Hepatocyte (in vitro differentiated cells): ENCODE results near the gene UROC1. TPM values are rescaled to one million over a fixed set of nuclear protein-coding genes. Genes with fewer than 3 reads are reported as not detected.

Experiments
- DNase-seq: peaks from one replicate; pipeline ENCODE4 v3.0.0-alpha.2; 2016; ENCODE audit warnings: low spot score
- H2AFZ ChIP-seq: fragments of 200-600 bp; sonication (generic); 2 replicates; pipeline ENCODE4 v1.6.0; 2016; ENCODE audit warnings: antibody characterized with exemption, mild to moderate bottlenecking
- H3K27ac ChIP-seq: fragments of 200-600 bp; sonication (generic); 2 replicates; pipeline ENCODE4 v1.5.1; 2016; ENCODE audit warnings: mild to moderate bottlenecking
- H3K27me3 ChIP-seq: fragments of 200-600 bp; sonication (generic); 2 replicates; pipeline ENCODE4 v1.6.1; 2016
- H3K36me3 ChIP-seq: fragments of 200-600 bp; sonication (generic); replicated peaks from 2 replicates; pipeline ENCODE4 v1.5.1; 2016; ENCODE audit warnings: low read depth; ENCODE audit not compliant: insufficient read depth
- H3K4me1 ChIP-seq: fragments of 200-600 bp; sonication (generic); 2 replicates; pipeline ENCODE4 v1.5.1; 2016; ENCODE audit warnings: mild to moderate bottlenecking, moderate library complexity; ENCODE audit not compliant: insufficient read depth
- H3K4me2 ChIP-seq: fragments of 200-600 bp; sonication (generic); 2 replicates; pipeline ENCODE4 v1.6.0; 2016
- H3K4me3 ChIP-seq: fragments of 200-600 bp; sonication (generic); 2 replicates; pipeline ENCODE4 v1.5.1; 2016; ENCODE audit warnings: mild to moderate bottlenecking
- H3K79me2 ChIP-seq: fragments of 200-600 bp; sonication (generic); 2 replicates; pipeline ENCODE4 v1.6.0; 2017; ENCODE audit warnings: mild to moderate bottlenecking
- H3K9me2 ChIP-seq: fragments of 200-600 bp; sonication (generic); replicated peaks from 2 replicates; pipeline ENCODE4 v1.6.0; 2017; ENCODE audit warnings: mild to moderate bottlenecking; ENCODE audit not compliant: insufficient read depth
- H3K9me3 ChIP-seq: fragments of 200-600 bp; sonication (generic); 2 replicates; pipeline ENCODE4 v1.5.1; 2016; ENCODE audit warnings: low read depth, mild to moderate bottlenecking
- H4K20me1 ChIP-seq: fragments of 200-600 bp; sonication (generic); 2 replicates; pipeline ENCODE4 v1.6.0; 2016; ENCODE audit warnings: mild to moderate bottlenecking; ENCODE audit not compliant: insufficient read depth, poor library complexity, severe bottlenecking
- EZH2 ChIP-seq: fragments of 200-600 bp; sonication (generic); IDR thresholded peaks from 2 replicates; pipeline ENCODE4 v1.6.1; 2016; ENCODE audit warnings: antibody characterized with exemption, mild to moderate bottlenecking, borderline replicate concordance
- EZH2phosphoT487 ChIP-seq: fragments of 200-600 bp; sonication (generic); IDR thresholded peaks from one replicate; pipeline ENCODE4 v1.6.1; 2018; ENCODE audit warnings: antibody characterized with exemption, mild to moderate bottlenecking, low read depth, moderate library complexity; ENCODE audit not compliant: unreplicated experiment, severe bottlenecking
- WGBS: methylation state at CpG from one replicate; pipeline ENCODE4 v1.1.6; 2016; ENCODE audit warnings: low lambda C conversion rate; ENCODE audit errors: missing lambda C conversion rate; 5-methylcytosine and 5-hydroxymethylcytosine counted together
- polyA plus RNA-seq: library from polyadenylated mRNA; unstranded; fragments of >200 nt; fragmentation: Nextera tagmentation; extraction: Ambion mirVana; gene quantifications from 2 replicates; pipeline ENCODE4 v1.2.1, GENCODE V29; 2016
- total RNA-seq: library from RNA; depleted of rRNA; stranded (reverse); fragments of >200 nt; gene quantifications from 2 replicates; pipeline ENCODE4 v1.2.3, GENCODE V29; 2014
- TF ChIP-seq, protein P1 (sequence below): fragments of 200-600 bp; sonication (generic); IDR thresholded peaks from 2 replicates; pipeline ENCODE4 v1.5.1; 2016; ENCODE audit warnings: antibody characterized with exemption, mild to moderate bottlenecking; ENCODE audit not compliant: poor library complexity

The UROC1 gene
- total and polyA plus RNA-seq, 2 experiments from 2014 or later, result 2.3 to 4.2 TPM

DNA sequence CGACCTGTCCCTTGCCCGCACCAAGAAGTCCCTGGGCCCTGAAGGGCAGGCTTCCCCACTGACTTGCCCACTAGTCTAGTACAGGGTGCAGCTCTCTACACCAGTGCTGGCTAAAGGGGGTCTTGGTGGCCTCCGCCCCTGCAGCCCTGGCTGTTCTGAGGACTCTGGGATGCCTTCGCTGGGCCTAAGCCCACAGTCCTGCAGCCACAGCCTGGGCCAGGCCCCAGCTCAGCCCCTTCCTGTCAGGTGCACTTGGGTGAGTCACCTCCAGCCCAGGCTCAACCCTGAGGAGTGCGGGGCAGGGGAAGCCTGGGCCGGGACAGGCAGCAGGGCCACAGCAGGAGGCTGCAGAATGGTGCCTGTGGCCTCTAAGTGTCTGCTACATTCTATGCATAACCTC lies 40.2 kb upstream of the UROC1 start:
- 90% methylated on average over 6 of the region's 6 CpGs for WGBS

DNA sequence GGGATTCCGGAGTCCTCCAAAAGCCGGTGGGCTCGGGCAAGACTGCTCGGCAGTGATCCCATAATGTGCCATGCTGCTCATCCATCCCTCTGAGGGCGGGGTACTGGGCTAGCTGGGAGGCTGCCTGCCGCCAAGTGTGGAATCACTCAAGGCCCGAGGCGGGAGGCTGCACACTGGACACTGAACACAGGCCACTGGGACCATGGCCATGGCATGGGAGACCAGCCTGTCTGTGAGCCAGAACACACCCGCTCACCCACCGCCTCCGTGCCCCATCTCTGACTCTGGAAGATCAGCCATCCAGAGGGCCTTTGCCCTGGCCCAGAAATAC lies 39.8 kb upstream of the UROC1 start:
- DNase-seq, result no peak
- H2AFZ ChIP-seq, result no peak overlapping the region
- TF ChIP-seq EZH2 (no peak), EZH2phosphoT487 (no peak)
- TF ChIP-seq, protein P1, sequence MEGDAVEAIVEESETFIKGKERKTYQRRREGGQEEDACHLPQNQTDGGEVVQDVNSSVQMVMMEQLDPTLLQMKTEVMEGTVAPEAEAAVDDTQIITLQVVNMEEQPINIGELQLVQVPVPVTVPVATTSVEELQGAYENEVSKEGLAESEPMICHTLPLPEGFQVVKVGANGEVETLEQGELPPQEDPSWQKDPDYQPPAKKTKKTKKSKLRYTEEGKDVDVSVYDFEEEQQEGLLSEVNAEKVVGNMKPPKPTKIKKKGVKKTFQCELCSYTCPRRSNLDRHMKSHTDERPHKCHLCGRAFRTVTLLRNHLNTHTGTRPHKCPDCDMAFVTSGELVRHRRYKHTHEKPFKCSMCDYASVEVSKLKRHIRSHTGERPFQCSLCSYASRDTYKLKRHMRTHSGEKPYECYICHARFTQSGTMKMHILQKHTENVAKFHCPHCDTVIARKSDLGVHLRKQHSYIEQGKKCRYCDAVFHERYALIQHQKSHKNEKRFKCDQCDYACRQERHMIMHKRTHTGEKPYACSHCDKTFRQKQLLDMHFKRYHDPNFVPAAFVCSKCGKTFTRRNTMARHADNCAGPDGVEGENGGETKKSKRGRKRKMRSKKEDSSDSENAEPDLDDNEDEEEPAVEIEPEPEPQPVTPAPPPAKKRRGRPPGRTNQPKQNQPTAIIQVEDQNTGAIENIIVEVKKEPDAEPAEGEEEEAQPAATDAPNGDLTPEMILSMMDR, result no peak
- WGBS, result 98% methylated on average over 10 of the region's 11 CpGs
- H3K4me1 ChIP-seq, result no peaks in the 10 kb centered on the region
- H3K4me3 ChIP-seq, result no peak overlapping the region
- H3K9me2 ChIP-seq, result no peaks in the 10 kb centered on the region
- no peak overlapping the region for H3K27ac ChIP-seq
- no peaks in the 10 kb centered on the region for H3K9me3 ChIP-seq
- no peaks in the 10 kb centered on the region for H3K27me3 ChIP-seq
- no peaks in the 10 kb centered on the region for H3K79me2 ChIP-seq
- H3K36me3 ChIP-seq, result no peaks in the 10 kb centered on the region
- H3K4me2 ChIP-seq, result no peak overlapping the region
- no peaks in the 10 kb centered on the region for H4K20me1 ChIP-seq

More for the DNA sequence above, 40.2 kb upstream of the UROC1 start:
- Histone ChIP-seq H3K9me3 (no peaks in the 10 kb centered on the region), H3K4me2 (no peak overlapping the region), H3K4me1 (no peaks in the 10 kb centered on the region), H4K20me1 (no peaks in the 10 kb centered on the region), H3K4me3 (no peak overlapping the region), H3K36me3 (no peaks in the 10 kb centered on the region), H3K9me2 (no peaks in the 10 kb centered on the region), H3K79me2 (no peaks in the 10 kb centered on the region), H3K27me3 (no peaks in the 10 kb centered on the region), H2AFZ (no peak overlapping the region), H3K27ac (no peak overlapping the region)
- TF ChIP-seq EZH2 (no peak), EZH2phosphoT487 (no peak)
- TF ChIP-seq, protein P1, result no peak
- DNase-seq, result no peak

DNA sequence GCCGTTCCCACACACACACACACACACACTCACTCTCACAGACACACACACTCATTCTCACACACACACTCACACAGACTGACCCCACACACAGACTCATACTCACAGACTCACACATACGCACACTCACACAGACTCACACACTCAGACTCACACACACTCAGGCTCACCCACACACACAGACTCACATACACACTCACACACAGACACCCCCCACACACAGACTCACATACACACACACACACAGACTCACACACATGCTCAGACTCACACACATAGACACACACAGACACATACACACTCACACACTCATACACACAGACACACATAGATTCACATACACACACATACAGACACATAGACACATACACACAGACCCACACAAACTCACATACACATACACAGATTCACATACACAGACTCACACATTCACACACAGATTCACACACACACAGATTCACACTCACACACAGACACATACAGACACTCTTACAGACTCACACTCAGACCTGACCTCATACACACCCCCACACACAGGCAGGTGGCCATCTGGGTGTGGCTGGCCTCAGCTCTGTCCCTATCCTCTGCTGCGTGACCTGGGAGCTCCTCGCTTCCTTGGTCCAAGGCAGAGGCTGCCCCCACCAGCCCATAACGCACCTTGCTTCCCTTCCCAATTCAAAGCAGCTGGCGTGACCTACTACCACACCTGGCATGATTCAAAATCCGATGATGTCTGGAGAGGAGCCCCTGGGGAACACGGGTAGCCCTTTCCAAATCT lies 39.3 kb upstream of the UROC1 start:
- no peak overlapping the region for H3K4me2 ChIP-seq
- no peak for TF ChIP-seq EZH2
- TF ChIP-seq, protein P1, result no peak
- no peak for TF ChIP-seq EZH2phosphoT487
- no peaks in the 10 kb centered on the region for H3K9me3 ChIP-seq
- H4K20me1 ChIP-seq, result no peaks in the 10 kb centered on the region
- no peaks in the 10 kb centered on the region for H3K79me2 ChIP-seq
- H3K9me2 ChIP-seq, result no peaks in the 10 kb centered on the region
- H3K4me3 ChIP-seq, result no peak overlapping the region
- H3K27me3 ChIP-seq, result no peaks in the 10 kb centered on the region
- no peak for DNase-seq
- H3K36me3 ChIP-seq, result no peaks in the 10 kb centered on the region
- no peak overlapping the region for H2AFZ ChIP-seq
- 92% methylated on average over 8 of the region's 8 CpGs for WGBS
- H3K4me1 ChIP-seq, result no peaks in the 10 kb centered on the region
- H3K27ac ChIP-seq, result no peak overlapping the region
